KMS-11 (cell line): Measurements from ENCODE around the gene MED20.

Experiments
- H2AFZ ChIP-seq: fragments of 200-600 bp; sonication (generic); 2 replicates; pipeline ENCODE4 v1.6.1; 2016; ENCODE audit warnings: antibody characterized with exemption, mixed run types, low read depth
- H3K27ac ChIP-seq: fragments of 200-600 bp; sonication (generic); 2 replicates; pipeline ENCODE4 v1.6.1; 2016; ENCODE audit warnings: mild to moderate bottlenecking, mixed run types
- H3K27me3 ChIP-seq: fragments of 200-600 bp; sonication (generic); 2 replicates; pipeline ENCODE4 v1.6.1; 2017; ENCODE audit warnings: mild to moderate bottlenecking, low read depth, mixed run types, moderate library complexity; ENCODE audit not compliant: insufficient read depth
- H3K36me3 ChIP-seq: fragments of 200-600 bp; sonication (generic); 2 replicates; pipeline ENCODE4 v1.6.1; 2017; ENCODE audit warnings: mild to moderate bottlenecking, mixed run types; ENCODE audit not compliant: insufficient read depth
- H3K4me1 ChIP-seq: fragments of 200-600 bp; sonication (generic); 2 replicates; pipeline ENCODE4 v1.6.1; 2016; ENCODE audit warnings: mild to moderate bottlenecking, low read depth, mixed run types; ENCODE audit not compliant: poor library complexity, severe bottlenecking
- H3K4me2 ChIP-seq: fragments of 200-600 bp; sonication (generic); 2 replicates; pipeline ENCODE4 v1.7.0; 2016; ENCODE audit warnings: mild to moderate bottlenecking, mixed run types
- H3K4me3 ChIP-seq: fragments of 200-600 bp; sonication (generic); IDR thresholded peaks from 2 replicates; pipeline ENCODE4 v1.6.1; 2017; ENCODE audit warnings: low read depth, low read length, mixed read lengths; ENCODE audit not compliant: insufficient read depth
- H3K79me2 ChIP-seq: fragments of 200-600 bp; sonication (generic); 2 replicates; pipeline ENCODE4 v1.6.1; 2016; ENCODE audit warnings: low read depth, mixed run types; ENCODE audit not compliant: insufficient read depth
- H3K9ac ChIP-seq: fragments of 200-600 bp; sonication (generic); 2 replicates; pipeline ENCODE4 v1.6.1; 2016; ENCODE audit warnings: mild to moderate bottlenecking, mixed run types
- H4K20me1 ChIP-seq: fragments of 200-600 bp; sonication (generic); 2 replicates; pipeline ENCODE4 v1.6.1; 2016; ENCODE audit warnings: mild to moderate bottlenecking, mixed run types; ENCODE audit not compliant: insufficient read depth
- TF ChIP-seq, protein P1 (sequence below): fragments of 200-600 bp; sonication (generic); conservative IDR thresholded peaks from 2 replicates; pipeline ENCODE4 v1.6.1; 2017; ENCODE audit warnings: low read depth, mild to moderate bottlenecking, antibody characterized with exemption, low read length, moderate library complexity, mixed read lengths

Gene MED20

DNA sequence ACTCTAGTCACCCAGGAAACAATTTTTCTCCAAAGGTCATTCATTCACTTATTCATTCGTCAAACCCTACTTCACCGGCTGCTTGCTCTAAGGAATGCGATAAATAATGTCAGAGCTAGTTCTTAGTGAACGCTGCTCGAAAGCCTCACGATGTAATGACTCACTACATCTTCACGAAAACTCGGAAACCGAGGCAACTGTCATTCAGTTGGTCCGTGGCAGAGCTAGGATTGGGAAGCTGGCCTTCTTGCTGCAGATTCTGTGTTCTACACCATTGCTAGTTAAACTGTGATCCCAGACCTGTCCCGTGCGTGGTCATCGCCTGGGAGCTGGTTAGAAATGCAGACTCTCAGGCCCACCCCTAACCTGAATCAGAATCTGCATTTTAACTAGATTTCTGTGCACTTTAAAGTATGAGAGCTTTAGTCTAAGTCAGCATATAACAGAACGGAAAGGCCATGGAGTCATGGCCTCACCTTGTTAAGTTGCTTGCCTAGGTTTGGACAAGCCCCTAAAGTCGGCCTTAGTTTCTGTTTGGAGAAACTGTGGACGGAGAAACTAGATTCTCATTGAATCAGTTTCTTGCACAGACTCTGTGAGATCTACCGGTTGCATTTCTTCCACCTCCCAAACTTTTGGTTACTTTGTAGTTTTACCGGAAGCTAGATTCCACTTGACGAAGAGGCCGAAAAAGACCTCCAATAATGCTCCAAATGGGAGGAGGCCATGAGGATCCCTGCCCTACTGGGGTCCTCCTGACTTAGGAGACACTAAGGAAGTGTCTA, 21.3 kb upstream of the MED20 start:
- H3K27ac ChIP-seq = peak overlapping the region; percentile 43; the same call in 1 of the 2 replicates
- peak overlapping the region; percentile 58 for H3K4me2 ChIP-seq
- H3K79me2 ChIP-seq = peaks cover 10% of the 10 kb centered on the region; the same call in 1 of the 2 replicates
- peak overlapping the region; percentile 99 for H2AFZ ChIP-seq
- H4K20me1 ChIP-seq = no peaks in the 10 kb centered on the region
- H3K36me3 ChIP-seq = no peaks in the 10 kb centered on the region
- TF ChIP-seq, protein P1, sequence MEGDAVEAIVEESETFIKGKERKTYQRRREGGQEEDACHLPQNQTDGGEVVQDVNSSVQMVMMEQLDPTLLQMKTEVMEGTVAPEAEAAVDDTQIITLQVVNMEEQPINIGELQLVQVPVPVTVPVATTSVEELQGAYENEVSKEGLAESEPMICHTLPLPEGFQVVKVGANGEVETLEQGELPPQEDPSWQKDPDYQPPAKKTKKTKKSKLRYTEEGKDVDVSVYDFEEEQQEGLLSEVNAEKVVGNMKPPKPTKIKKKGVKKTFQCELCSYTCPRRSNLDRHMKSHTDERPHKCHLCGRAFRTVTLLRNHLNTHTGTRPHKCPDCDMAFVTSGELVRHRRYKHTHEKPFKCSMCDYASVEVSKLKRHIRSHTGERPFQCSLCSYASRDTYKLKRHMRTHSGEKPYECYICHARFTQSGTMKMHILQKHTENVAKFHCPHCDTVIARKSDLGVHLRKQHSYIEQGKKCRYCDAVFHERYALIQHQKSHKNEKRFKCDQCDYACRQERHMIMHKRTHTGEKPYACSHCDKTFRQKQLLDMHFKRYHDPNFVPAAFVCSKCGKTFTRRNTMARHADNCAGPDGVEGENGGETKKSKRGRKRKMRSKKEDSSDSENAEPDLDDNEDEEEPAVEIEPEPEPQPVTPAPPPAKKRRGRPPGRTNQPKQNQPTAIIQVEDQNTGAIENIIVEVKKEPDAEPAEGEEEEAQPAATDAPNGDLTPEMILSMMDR = no peak
- H3K4me3 ChIP-seq = peak overlapping the region; percentile 37
- no peaks in the 10 kb centered on the region for H3K27me3 ChIP-seq
- peak overlapping the region; percentile 40; the same call in 1 of the 2 replicates for H3K9ac ChIP-seq
- peaks cover 29% of the 10 kb centered on the region for H3K4me1 ChIP-seq

DNA sequence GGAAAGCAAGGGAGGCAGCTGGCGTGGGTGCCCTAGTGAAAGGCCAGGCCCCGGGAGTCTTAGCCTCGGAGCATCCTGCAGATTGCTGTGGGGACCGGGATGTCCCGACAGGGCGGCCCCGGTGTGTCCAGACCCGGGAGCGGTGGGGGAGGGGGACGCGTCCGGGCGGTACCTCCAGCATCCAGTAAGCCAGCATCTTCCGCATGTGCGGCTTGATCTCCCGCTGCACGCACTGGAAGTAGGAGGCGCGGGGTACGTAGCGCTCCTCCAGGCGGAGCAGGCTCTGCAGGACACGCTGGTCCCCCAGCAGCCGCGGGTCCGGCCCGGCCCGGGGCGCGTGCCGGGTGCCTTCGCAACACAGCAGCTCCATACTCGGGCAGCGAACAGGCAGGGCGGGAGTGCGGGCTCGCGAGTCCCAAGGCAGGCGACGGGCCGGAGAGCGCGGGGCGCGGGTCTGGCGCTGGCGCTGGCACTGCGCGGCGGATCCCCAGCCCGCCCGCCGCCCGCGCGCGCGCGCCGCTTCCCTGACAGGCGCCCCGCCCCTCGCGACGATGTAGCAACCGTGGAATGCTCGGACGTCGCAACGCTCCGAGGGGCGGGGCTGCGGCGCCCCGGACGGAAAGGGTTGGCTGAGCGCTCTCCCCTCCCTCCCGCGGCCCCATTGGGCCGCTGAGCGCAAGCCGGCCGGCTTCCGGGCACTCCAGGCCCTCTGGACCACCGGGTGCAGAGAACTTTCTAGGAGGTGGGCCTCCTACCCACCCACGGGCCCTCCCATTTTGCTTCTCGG, 20.5 kb upstream of the MED20 start, which contains the start of gene CCND3:
TSS of gene CCND3 (minus strand) at position 529 of the 787 bp plus-strand sequence. CDS start at position 370, 159 bp downstream.
- Histone ChIP-seq H3K79me2 (peaks cover 10% of the 10 kb centered on the region; the same call in 1 of the 2 replicates), H2AFZ (peak within 1 kb of the TSS; percentile 99), H3K4me3 (peak within 1 kb of the TSS; percentile 37), H3K36me3 (no peaks in the 10 kb centered on the region), H3K4me1 (peaks cover 36% of the 10 kb centered on the region), H3K27ac (peak within 1 kb of the TSS; percentile 43; the same call in 1 of the 2 replicates), H4K20me1 (no peaks in the 10 kb centered on the region), H3K4me2 (peak within 1 kb of the TSS; percentile 60), H3K27me3 (no peaks in the 10 kb centered on the region), H3K9ac (peak within 1 kb of the TSS; percentile 40; the same call in 1 of the 2 replicates)
- TF ChIP-seq, protein P1 = no peak

DNA sequence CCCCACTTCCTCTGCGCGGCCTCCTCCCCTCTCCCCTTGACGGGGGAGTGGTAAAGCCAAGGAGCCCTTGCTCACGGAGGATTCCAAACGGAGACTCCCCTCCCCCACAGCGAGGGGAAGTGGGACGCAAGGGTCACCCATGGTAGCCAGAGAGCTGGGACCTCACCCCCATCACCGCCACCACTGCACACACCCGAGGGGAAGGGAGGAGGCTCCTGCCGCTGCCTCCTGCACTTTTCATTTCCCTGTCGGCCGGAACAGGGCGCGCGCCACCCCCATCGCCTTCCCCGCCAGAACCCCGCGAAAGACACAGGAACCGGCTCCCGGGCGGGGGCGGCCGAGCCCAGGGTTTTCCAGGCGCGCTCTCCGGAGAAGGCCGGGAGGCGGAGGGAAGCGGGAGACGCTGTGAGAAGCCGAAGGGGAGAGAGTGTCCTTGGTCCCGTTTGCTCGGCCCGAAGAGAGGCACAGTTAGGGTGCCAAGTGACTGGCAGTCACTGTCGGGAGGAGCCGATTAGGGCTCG, 19.9 kb upstream of the MED20 start:
- no peaks in the 10 kb centered on the region for H3K36me3 ChIP-seq
- H3K27me3 ChIP-seq = no peaks in the 10 kb centered on the region
- H3K4me2 ChIP-seq = peak overlapping the region; percentile 60
- H2AFZ ChIP-seq = peak overlapping the region; percentile 99
- H3K79me2 ChIP-seq = peaks cover 10% of the 10 kb centered on the region; the same call in 1 of the 2 replicates
- peaks cover 43% of the 10 kb centered on the region for H3K4me1 ChIP-seq
- H4K20me1 ChIP-seq = no peaks in the 10 kb centered on the region; the same call in 1 of the 2 replicates
- TF ChIP-seq, protein P1 = no peak
- H3K27ac ChIP-seq = no peak overlapping the region
- H3K9ac ChIP-seq = peak overlapping the region; percentile 26; the same call in 1 of the 2 replicates
- no peak overlapping the region for H3K4me3 ChIP-seq
